ENCODE data around the gene CENPB. TPM values are rescaled to one million over a fixed set of nuclear protein-coding genes. Genes with fewer than 3 reads are reported as not detected.

The CENPB gene
- total and polyA plus RNA-seq, 11 donors = 56.2 to 122 (median 75.3) TPM

DNA sequence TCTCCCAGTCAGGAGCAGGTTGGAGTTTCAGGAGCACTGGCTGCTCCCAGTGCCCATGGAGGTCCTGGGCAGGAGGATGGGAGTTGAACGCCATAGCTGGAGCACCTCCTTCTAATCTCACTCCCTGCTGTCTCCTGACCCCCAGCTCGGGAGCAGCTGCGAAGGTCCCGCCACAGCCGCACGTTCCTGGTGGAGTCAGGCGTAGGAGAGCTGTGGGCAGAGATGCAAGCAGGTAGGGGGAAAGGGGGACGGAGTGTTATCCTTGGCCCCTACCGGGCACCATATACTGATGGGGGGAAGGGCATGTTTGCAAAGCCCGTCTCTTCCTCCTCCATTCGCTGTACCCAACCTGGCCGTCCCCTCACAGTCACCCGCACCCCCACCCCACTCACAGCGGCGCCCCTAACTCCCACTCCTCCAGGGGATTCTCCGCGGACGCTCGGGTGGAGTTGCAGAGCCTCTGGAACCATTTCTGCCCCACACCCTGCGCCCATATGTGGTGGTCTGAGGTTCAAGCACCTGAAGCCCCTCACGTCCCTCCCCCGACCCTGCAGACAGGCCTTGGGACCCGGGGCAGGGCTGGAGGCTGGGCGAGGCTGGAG lies 37.4 kb downstream of the CENPB start:
- intact Hi-C loops (cut with DNase I) = no loop called here
- Histone ChIP-seq H3K9me3 (no peaks in the 10 kb centered on the region), H3K4me3 (peak overlapping the region in 4 of 12 donors; percentile 2 to 26 (median 12)), H3K27me3 (peaks cover 0 to 17% (median 0%) of the 10 kb centered on the region in 9 donors), H3K27ac (no peak overlapping the region), H3K36me3 (peaks cover 0 to 66% (median 43%) of the 10 kb centered on the region in 9 donors), H3K4me1 (peaks cover 0 to 56% (median 11%) of the 10 kb centered on the region in 12 donors)
- TF ChIP-seq POLR2A (IDR thresholded peaks at IDR 0.05) = no peak
- TF ChIP-seq, protein P1, sequence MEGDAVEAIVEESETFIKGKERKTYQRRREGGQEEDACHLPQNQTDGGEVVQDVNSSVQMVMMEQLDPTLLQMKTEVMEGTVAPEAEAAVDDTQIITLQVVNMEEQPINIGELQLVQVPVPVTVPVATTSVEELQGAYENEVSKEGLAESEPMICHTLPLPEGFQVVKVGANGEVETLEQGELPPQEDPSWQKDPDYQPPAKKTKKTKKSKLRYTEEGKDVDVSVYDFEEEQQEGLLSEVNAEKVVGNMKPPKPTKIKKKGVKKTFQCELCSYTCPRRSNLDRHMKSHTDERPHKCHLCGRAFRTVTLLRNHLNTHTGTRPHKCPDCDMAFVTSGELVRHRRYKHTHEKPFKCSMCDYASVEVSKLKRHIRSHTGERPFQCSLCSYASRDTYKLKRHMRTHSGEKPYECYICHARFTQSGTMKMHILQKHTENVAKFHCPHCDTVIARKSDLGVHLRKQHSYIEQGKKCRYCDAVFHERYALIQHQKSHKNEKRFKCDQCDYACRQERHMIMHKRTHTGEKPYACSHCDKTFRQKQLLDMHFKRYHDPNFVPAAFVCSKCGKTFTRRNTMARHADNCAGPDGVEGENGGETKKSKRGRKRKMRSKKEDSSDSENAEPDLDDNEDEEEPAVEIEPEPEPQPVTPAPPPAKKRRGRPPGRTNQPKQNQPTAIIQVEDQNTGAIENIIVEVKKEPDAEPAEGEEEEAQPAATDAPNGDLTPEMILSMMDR (IDR thresholded peaks at IDR 0.05) = no peak
- DNase-seq (no peak), ATAC-seq (no peak)
- 74 to 85% (median 76%) methylated on average over 16 to 24 of the region's 24 CpGs for WGBS, 4 donors

DNA sequence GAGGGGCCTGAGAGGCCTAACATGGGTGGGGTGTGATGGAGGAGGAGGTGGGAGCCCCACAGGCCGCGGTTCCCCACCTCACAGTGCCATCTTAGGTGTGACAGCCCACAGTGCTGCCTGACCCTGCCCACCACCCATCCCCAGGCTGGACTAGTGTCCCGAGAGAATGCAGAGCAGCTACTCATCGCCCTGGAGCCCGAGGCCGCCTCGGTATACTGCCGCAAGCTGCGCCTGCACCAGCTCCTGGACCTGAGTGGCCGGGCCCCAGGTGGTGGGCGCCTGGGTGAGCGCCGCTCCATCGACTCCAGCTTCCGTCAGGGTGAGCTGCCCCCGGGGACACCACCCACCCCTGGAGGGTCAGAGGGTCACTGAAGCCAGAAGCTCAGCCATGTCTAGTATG lies 38.5 kb downstream of the CENPB start:
- no peak for ATAC-seq
- H3K9me3 ChIP-seq = no peaks in the 10 kb centered on the region
- TF ChIP-seq, protein P1 (IDR thresholded peaks at IDR 0.05) = no peak
- no peak for TF ChIP-seq POLR2A (IDR thresholded peaks at IDR 0.05)
- WGBS, 4 donors = 91 to 100% (median 94%) methylated on average over 3 to 16 of the region's 16 CpGs
- H3K4me3 ChIP-seq = no peak overlapping the region
- peaks cover 0 to 45% (median 10%) of the 10 kb centered on the region in 12 donors for H3K4me1 ChIP-seq
- H3K27me3 ChIP-seq = peaks cover 0 to 17% (median 0%) of the 10 kb centered on the region in 9 donors
- no peak for DNase-seq
- intact Hi-C loops (cut with DNase I) = no loop called here
- peaks cover 0 to 77% (median 46%) of the 10 kb centered on the region in 9 donors for H3K36me3 ChIP-seq
- no peak overlapping the region for H3K27ac ChIP-seq

DNA sequence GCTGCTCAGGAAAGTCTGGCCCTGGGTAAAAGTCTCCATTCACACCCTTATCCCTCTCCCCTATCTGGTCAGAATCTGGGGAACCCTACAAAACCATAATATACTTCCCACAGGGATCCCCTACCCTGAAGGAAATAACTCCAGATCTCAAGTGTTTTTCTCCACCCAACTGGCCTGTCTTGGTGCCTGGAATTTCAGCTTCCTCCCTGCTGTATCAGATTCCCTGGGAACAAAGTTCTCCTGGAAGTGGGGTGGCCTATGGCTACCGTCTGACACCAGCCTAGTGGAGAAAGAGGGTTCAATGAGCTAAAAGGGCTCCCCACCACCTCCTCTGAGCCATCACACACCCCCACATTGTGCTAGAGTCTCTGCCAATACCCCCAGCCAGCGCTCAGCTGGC lies 39.1 kb downstream of the CENPB start:
- Histone ChIP-seq H3K9me3 (no peaks in the 10 kb centered on the region), H3K27me3 (peaks cover 0 to 17% (median 0%) of the 10 kb centered on the region in 9 donors), H3K4me1 (peaks cover 0 to 39% (median 7%) of the 10 kb centered on the region in 12 donors), H3K4me3 (no peak overlapping the region), H3K36me3 (peaks cover 0 to 80% (median 46%) of the 10 kb centered on the region in 9 donors), H3K27ac (no peak overlapping the region)
- TF ChIP-seq, protein P1 (IDR thresholded peaks at IDR 0.05) = no peak
- no peak for DNase-seq
- WGBS, 4 donors = 69 to 92% (median 88%) methylated on average over 2 of the region's 2 CpGs
- intact Hi-C loops (cut with DNase I) = no loop called here
- no peak for ATAC-seq

DNA sequence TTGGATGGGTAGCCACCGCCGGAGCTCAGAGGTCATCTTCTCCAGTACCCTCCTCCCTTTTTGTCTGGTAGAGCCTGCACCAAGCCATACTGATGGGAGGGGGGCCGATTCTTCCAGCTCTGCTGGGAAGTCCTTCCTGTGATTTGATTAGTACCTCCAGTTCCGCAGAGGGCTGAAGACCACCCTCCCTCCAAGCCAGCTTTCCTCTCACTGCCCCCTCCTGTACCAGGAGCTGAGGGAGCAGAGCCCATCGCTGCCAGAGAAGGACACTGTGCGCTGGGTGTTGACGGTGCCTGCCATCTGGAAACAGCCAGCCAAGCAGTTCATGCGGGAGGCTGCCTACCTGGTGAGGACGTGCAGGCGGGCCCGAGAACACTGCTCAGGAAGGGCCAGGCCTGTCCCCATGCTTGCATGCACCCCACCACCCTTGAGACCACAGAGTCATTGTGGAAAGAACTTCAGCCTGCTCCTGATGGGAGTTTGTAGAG lies 40.8 kb downstream of the CENPB start:
- Histone ChIP-seq H3K36me3 (peaks cover 0 to 71% (median 34%) of the 10 kb centered on the region in 9 donors), H3K4me3 (no peak overlapping the region), H3K9me3 (no peaks in the 10 kb centered on the region), H3K27me3 (peaks cover 0 to 13% (median 0%) of the 10 kb centered on the region in 9 donors), H3K4me1 (peaks cover 0 to 38% (median 8%) of the 10 kb centered on the region in 12 donors), H3K27ac (no peak overlapping the region)
- TF ChIP-seq, protein P1 (IDR thresholded peaks at IDR 0.05) = no peak
- no peak for TF ChIP-seq POLR2A (IDR thresholded peaks at IDR 0.05)
- DNase-seq = peak in 1 of 5 donors; percentile 16
- 71 to 82% (median 75%) methylated on average over 11 of the region's 11 CpGs for WGBS, 4 donors
- ATAC-seq = no peak
- intact Hi-C loops (cut with DNase I) = no loop called here
